Endothelial cell of umbilical vein (primary cell): ENCODE measurements around the gene ZNF438.

ENCODE experiments used
- EZH2 ChIP-seq: IDR thresholded peaks from 2 replicates; pipeline ENCODE4 v1.6.1; 2012; ENCODE audit warnings: borderline replicate concordance, low read depth, mild to moderate bottlenecking, moderate library complexity, low read length, inconsistent platforms; ENCODE audit not compliant: severe bottlenecking
- MYC ChIP-seq: IDR thresholded peaks from one replicate; pipeline ENCODE4 v1.6.1; 2011; ENCODE audit warnings: mild to moderate bottlenecking, low read depth, low read length
- POLR2A ChIP-seq: IDR thresholded peaks from 2 replicates; pipeline ENCODE4 v1.6.1; 2012; ENCODE audit warnings: low read depth, mild to moderate bottlenecking, control low read depth, low read length
- POLR2AphosphoS5 ChIP-seq: IDR thresholded peaks from 2 replicates; pipeline ENCODE4 v1.6.1; 2012; ENCODE audit warnings: low read depth, mild to moderate bottlenecking, control low read depth, low read length, moderate library complexity; ENCODE audit not compliant: insufficient read depth
- TF ChIP-seq, protein P1 (sequence below), 2 donors: IDR thresholded peaks; 1 replicate in 1 of 2; 2 replicates in 1 of 2; pipeline ENCODE4 v1.5.1; 2011; ENCODE audit warnings: low read length in 2 of 2, mild to moderate bottlenecking in 2 of 2, moderate library complexity in 2 of 2, control low read depth in 1 of 2, inconsistent platforms in 1 of 2, low read depth in 1 of 2; ENCODE audit not compliant: insufficient read depth in 1 of 2; ENCODE audit errors: extremely low read depth in 1 of 2
- TF ChIP-seq, protein P2 (sequence below): IDR thresholded peaks from 2 replicates; pipeline ENCODE4 v1.6.1; 2011; ENCODE audit not compliant: insufficient read depth, insufficient read length

DNA sequence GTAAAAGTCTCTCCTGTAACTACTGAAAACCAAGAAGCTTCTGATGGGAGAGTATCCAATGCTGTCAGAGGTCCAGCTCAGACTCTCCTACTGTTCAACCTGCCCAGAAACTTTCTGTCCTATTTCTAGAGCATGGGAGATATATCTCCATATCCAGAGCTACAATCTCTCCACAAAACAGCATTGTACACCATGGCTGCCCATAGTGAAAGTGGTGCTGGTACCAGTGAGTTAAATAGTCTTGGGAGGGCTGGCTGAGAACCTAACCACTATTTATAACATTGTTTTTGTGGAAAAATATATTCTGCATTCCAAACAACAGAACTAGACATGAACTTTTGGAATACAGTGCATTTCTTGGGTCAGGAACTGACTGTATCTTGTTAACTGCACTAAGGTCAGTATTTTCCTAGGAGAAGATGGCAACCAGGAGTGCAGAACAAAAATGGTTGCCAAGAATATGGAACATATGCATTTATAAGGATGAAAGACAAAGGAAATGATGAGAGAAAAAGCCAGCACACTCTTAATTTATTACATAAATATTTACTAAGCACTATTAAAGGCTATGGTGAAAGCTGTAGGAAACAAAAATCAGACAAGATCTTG, 91.9 kb downstream of the ZNF438 start:
- TF ChIP-seq, protein P1, sequence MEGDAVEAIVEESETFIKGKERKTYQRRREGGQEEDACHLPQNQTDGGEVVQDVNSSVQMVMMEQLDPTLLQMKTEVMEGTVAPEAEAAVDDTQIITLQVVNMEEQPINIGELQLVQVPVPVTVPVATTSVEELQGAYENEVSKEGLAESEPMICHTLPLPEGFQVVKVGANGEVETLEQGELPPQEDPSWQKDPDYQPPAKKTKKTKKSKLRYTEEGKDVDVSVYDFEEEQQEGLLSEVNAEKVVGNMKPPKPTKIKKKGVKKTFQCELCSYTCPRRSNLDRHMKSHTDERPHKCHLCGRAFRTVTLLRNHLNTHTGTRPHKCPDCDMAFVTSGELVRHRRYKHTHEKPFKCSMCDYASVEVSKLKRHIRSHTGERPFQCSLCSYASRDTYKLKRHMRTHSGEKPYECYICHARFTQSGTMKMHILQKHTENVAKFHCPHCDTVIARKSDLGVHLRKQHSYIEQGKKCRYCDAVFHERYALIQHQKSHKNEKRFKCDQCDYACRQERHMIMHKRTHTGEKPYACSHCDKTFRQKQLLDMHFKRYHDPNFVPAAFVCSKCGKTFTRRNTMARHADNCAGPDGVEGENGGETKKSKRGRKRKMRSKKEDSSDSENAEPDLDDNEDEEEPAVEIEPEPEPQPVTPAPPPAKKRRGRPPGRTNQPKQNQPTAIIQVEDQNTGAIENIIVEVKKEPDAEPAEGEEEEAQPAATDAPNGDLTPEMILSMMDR (IDR thresholded peaks at IDR 0.05; ENCODE audit: extremely low read depth in 1 of 2, insufficient read depth in 1 of 2, low read depth in 1 of 2, low read length in 2 of 2) = no peak
- TF ChIP-seq POLR2AphosphoS5 = no peak
- no peak for TF ChIP-seq POLR2A
- TF ChIP-seq, protein P2, sequence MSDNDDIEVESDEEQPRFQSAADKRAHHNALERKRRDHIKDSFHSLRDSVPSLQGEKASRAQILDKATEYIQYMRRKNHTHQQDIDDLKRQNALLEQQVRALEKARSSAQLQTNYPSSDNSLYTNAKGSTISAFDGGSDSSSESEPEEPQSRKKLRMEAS = no peak
- TF ChIP-seq EZH2 = no peak
- TF ChIP-seq MYC = no peak
